Fibroblast of mammary gland (primary cell): Measurements from ENCODE around the gene SEPTIN2.

Experiments used
- DNase-seq: peaks from one replicate; pipeline ENCODE4 v3.0.0-alpha.2; 2010; ENCODE audit warnings: low read depth
- H3K4me3 ChIP-seq: 2 replicates; pipeline ENCODE4 v1.5.1; 2011; ENCODE audit warnings: low read depth, mild to moderate bottlenecking, low read length, moderate library complexity; ENCODE audit not compliant: control insufficient read depth
- CTCF ChIP-seq: conservative IDR thresholded peaks from 2 replicates; pipeline ENCODE4 v1.5.1; 2011; ENCODE audit warnings: low read depth, low read length, inconsistent platforms; ENCODE audit not compliant: control insufficient read depth, insufficient read depth

The SEPTIN2 gene

GRCh38 chr2:241304039-241304670 lies 11.6 kb upstream of the SEPTIN2 start:
- H3K4me3 ChIP-seq, result no peak overlapping the region
- DNase-seq, result no peak
- TF ChIP-seq CTCF, result no peak

GRCh38 chr2:241307055-241307454 lies 8.7 kb upstream of the SEPTIN2 start:
- TF ChIP-seq CTCF, result no peak
- no peak overlapping the region for H3K4me3 ChIP-seq
- no peak for DNase-seq

GRCh38 chr2:241308267-241308666 lies 7.5 kb upstream of the SEPTIN2 start:
- no peak for TF ChIP-seq CTCF
- peak; percentile 58 for DNase-seq
- no peak overlapping the region for H3K4me3 ChIP-seq

- DNase-seq, result no peak
- H3K4me3 ChIP-seq, result no peak overlapping the region
- no peak for TF ChIP-seq CTCF
Observed at GRCh38 chr2:241308832-241309500, 6.8 kb upstream of the SEPTIN2 start.

- H3K4me3 ChIP-seq, result no peak overlapping the region
- no peak for TF ChIP-seq CTCF
- peak; percentile 68 for DNase-seq
Observed at GRCh38 chr2:241309684-241310117, 6.0 kb upstream of the SEPTIN2 start.

GRCh38 chr2:241310917-241311566 lies 4.7 kb upstream of the SEPTIN2 start:
- no peak overlapping the region for H3K4me3 ChIP-seq
- TF ChIP-seq CTCF, result no peak
- DNase-seq, result no peak
